Measurements from ENCODE around the gene HSD11B1.
A peak's percentile ranks its signal among the peaks of the same experiment; 100 is the strongest.

HSD11B1 gene

DNA sequence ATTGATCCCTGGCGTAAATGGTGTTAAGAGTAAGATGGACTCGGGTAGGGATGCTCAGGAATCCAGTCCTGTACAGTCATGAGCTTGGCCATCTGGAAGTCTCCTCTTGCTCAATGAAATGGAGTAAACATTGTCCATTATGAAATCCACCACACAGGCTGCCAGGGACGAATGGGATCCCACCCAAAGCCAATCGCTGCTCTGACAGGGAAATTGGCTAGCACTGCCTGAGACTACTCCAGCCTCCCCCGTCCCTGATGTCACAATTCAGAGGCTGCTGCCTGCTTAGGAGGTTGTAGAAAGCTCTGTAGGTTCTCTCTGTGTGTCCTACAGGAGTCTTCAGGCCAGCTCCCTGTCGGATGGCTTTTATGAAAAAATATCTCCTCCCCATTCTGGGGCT is at the start of gene HSD11B1:
HSD11B1 (plus strand) TSS at position 263 of the 400 bp plus-strand sequence; CDS start at position 360, 97 bp downstream.
- DNase-seq (ENCODE audit: low spot score): no peak

DNA sequence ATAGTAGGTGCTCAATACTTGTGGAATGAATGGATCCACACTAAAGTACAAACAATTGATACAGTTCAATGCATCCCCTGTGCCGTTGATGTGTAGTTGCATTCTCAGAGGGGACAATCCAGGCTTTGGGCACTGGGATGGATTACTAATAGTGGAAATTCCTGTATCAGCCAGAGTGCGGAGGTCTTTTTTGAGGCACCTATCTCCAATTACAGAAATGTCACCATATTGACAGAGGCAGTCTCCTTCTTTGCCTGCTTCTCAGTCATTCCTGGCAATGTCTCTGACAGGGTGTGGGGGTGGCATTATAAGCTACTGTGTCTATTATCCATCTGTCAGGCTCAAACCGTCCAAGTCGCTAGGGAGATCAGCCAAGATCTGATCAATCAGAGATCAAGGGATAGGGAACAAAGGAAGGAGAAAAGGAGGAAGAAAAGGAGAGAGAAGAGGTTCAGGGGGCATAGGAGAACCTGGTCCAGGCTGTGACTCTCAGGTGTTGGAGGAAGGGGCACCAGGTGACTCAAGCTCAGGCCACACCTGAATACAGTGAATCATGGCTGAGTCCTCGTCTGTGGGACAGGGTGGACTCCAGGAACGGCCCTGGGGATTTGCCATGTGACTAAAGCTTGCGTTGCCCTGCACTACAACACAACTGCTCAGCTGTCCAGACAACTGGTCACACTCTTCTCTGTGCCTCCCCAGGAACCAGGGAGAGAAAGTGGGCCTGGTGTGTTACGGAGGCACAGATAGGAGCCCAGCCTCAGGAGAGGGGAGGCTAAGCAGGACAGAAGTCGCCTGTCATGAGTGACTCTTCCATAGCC is 49.0 kb upstream of the HSD11B1 start:
- no peak for DNase-seq (ENCODE audit: low spot score)

DNA sequence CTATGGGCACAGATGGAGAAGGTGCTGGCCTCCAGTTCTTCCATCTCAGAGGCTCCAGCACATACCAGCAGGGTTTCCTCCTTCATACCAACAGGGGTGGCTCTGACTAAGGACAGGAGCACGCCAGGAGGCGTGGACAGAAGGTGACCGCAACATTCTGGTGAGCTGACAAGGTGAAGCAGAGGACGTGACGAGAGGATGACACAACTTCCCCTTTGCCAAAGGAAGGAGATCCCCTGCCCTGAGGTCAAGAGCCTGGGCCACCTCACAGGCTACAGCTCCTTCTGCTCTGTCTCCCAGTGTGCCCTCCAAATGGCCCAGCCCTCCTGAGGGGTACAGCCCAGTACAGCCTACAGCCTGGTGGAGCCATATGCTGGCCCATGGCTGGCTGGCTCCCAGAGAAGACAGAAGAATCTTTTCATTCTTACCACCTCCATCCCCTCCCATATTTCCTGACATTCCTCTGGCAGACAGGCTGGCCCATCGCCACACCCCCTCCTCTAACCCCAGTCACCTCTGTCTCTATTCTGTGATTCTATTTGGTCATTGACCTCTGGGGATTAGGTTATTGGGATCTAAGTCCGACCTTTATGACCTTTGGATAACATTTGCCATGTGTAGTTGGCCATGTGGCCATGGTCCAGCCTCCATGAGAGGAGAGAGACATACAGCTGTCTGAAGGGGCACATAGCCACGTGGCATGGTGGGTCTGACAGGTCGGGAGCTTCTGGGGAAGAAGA is 47.3 kb upstream of the HSD11B1 start:
- DNase-seq (ENCODE audit: low spot score): no peak

DNA sequence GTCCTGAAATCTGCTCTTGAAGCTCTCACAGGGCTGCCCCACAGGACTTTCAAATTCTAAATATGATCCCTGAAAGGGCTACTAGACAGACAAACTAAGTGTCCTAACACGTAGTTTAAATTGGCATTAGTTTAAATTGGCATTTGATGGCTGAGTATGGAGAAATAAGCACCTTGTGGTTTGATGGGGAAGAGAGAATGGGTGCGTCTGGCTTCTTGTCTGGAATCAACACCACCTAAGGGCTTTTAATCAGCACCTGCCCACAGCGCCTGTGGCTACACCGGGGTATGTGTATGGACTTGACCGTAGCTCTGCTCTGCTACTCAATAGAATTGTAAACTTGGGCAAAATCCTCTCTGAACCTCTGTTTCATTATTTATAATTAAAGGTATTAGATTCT is 46.7 kb upstream of the HSD11B1 start:
- DNase-seq (ENCODE audit: low spot score): no peak

DNA sequence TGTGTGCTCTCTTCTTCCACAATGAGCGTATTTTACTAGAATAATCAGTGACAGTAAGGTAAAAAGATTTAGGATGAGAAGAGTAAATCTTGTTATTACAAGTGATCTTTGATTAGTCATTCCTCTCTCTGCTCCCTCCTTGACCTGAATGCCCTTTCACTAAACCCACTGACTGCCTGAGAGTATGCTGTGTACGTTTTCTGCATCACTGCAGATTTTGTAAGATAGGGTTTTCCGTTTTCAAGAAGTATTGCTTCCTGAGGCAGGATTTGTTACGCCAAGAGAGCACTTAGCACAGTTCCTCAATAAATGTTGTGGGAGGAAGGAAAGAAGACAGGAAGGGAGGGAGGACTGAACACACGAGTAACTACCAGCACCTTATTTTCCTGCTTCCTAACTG is 44.7 kb upstream of the HSD11B1 start:
- DNase-seq (ENCODE audit: low spot score): no peak

DNA sequence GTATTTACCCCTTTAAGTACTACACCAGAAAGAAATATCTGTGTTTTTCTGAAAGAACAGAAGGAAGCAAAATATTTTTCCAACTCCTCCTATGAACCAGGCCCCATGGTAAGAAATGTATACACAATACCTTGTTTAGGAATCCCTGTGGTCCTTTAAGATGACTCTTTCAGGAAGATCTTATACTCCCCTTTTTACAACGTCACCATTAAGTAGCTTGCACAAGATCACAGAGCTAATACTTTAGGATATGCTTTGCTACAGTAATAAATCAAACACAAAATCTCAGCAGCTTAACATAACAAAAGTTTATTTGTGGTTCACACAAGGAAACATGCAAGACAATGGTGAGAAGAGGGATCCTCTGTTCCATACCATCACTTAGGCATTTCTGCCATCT is 43.6 kb upstream of the HSD11B1 start:
- no peak for DNase-seq (ENCODE audit: low spot score)

DNA sequence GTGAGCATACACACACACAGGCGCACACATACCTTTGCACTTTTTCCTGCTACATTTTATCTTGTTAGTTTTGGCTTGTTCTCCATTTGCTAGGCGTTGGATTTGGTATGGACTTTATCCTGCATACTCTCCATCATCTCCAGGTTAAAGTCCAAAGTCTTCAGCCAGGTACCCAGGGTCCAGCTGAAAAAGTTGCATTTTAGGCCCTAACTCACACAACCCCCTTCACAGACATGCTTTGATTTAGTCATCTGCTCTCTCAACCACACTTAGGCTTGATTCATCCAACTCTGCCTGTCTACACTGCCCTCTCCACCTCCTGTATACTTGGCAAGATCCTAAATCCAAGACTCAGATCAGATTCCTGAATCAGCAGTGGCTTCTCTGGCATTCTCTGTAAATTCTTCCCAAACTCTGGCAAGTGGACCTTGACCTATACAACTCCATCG is 41.7 kb upstream of the HSD11B1 start:
- no peak for DNase-seq (ENCODE audit: low spot score)

DNA sequence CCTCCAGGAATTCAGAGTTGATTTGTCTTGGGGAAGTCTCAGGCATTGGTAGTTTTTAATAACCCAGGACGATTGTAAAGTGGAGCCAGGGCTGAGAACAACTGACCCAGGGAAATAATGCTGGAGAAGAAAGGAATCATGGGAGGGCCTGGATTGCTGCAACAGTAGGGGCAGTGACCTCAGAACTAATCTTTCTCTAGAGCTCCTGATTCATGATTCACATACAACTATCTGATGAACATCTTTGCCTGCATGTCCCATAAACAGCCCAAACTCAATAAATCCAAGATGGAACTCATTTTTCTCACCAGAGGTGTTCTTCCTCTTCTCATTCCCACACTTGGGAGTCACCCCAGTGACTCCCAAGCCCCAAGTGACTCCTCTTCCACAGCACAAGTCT is 37.5 kb upstream of the HSD11B1 start:
- DNase-seq (ENCODE audit: low spot score): no peak

- DNase-seq (ENCODE audit: low spot score): no peak
These were observed 36.9 kb upstream of the HSD11B1 start for GRCh38 chr1:209667708-209668107.

GRCh38 chr1:209670441-209671082 is 34.1 kb upstream of the HSD11B1 start:
- no peak for DNase-seq (ENCODE audit: low spot score)

DNA sequence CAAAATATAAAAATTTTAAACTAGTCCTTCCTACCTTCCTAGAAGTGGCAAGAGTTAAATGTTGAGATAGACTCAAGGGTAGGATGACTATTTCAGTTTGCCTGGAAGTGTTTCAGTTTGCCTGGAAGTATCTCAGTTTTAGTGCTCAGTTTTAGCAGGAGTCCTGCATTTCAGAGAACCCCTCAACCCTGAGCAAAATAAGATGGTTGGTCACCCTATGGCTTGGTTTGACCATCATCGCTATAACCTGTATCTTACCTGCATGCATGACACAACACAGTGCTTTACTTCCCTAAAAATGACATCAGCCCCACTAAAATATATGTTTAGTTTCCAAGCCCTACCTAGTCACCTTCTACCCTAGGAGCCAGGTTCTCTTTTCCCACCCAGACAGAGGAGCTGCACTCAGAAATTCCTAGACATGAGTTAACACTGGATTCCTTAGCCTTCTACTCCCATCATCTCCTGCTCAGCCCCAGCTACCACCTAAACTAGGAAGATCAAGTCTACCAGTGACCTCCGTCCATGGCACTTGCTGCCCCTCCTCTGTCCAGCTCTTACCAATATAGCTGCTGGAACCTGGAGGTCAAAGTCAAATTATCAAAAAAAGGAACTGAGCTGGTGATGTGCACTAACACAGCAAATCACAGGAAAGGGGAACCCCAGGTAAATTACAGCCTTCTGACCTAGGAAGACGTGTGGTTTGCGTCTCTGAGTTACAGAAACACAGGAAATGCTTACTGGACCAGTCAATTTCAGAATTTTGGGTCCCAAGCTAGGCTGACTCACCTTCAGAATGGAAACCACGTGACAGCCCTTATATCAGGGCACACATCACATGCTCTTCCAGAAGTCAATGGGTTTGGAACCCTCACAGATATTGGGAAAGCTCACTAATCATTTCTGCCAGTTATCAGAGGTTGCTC is 31.7 kb upstream of the HSD11B1 start:
- DNase-seq (ENCODE audit: low spot score): no peak

- no peak for DNase-seq (ENCODE audit: low spot score)
These were observed 30.8 kb upstream of the HSD11B1 start for GRCh38 chr1:209673631-209674417.

GRCh38 chr1:209674957-209675564 is 29.6 kb upstream of the HSD11B1 start, which contains the start of gene G0S2:
Gene G0S2 (plus strand): TSS chr1:209675412. CDS start chr1:209675685, 273 bp downstream.
- DNase-seq (ENCODE audit: low spot score): peak; percentile 62

DNA sequence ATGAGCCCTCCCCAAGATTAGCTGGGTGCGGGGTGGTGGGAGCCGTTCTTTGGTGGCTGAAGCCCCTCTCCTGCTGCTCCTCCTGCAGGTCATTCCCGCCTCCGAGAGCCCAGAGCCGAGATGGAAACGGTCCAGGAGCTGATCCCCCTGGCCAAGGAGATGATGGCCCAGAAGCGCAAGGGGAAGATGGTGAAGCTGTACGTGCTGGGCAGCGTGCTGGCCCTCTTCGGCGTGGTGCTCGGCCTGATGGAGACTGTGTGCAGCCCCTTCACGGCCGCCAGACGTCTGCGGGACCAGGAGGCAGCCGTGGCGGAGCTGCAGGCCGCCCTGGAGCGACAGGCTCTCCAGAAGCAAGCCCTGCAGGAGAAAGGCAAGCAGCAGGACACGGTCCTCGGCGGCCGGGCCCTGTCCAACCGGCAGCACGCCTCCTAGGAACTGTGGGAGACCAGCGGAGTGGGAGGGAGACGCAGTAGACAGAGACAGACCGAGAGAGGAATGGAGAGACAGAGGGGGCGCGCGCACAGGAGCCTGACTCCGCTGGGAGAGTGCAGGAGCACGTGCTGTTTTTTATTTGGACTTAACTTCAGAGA is 29.0 kb upstream of the HSD11B1 start:
- DNase-seq (ENCODE audit: low spot score): peak; percentile 53

DNA sequence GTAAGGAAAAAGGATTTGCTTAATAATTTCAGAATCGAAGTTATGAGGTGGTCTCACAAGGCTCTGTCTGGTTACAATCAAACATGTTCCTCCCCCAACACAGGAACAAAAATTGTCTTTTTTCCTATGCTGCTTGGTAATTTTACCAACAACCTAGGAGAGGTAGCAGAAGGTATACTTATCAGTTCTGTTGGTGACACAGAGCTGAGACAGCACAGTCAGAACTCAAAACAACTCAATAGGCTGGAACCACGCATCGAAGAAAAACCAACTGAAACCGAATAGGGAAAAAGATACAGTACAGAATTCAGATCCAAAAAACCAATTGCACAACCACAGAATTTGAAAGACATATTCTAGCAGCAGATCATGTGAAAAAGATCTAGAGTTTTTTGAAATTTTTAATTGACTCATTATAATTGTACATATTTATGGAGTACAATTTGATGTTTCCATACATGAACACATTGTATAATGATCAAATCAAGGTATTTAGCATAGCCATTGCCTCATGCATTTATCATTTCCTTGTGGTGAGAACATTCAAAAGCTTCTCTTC is 25.6 kb upstream of the HSD11B1 start:
- no peak for DNase-seq (ENCODE audit: low spot score)

DNA sequence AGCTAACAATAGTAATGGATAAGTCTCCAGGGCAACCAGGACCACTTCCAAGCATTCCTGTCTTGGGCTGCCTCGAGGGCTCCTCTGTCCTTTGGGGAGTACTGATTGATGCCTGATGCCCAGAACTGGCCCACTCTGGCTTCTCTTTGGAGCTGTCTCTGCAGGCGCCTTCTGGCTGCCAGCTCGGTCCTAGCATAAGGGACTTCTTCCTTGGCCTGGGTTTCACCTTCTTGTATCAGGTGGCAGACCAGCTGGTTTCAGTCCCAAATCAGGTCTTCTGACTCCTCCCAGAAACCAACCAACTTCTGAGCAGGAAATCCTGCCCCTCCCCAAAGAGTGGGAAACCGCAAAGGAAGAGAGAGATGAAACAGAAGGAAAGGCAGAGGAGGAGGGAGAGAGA is 18.8 kb upstream of the HSD11B1 start:
- no peak for DNase-seq (ENCODE audit: low spot score)

- DNase-seq (ENCODE audit: low spot score): no peak
These were observed 18.3 kb upstream of the HSD11B1 start for GRCh38 chr1:209686322-209686721.

DNA sequence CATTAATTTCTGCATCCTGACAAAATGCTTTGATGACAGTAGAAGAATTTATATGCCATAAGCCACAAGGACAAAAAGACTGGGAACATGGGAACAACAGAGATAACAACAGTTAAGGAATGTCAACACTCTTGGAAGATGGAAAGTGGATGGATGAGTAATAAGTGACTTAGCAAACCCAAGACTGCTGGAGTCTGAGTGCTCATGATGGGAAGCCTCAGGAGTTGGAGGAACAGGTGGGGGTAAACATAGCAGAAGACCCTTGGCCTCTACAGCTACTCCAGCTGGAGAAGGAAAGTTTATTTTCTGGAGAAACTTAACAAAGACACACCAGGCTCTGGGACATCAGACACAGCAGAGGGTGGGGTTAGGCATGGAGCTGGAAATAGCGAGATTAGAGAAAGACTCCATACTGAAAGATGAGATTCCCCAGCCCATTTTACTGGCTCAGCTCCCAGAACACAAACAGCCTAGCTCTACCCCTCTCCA is 15.9 kb upstream of the HSD11B1 start:
- DNase-seq (ENCODE audit: low spot score): no peak

DNA sequence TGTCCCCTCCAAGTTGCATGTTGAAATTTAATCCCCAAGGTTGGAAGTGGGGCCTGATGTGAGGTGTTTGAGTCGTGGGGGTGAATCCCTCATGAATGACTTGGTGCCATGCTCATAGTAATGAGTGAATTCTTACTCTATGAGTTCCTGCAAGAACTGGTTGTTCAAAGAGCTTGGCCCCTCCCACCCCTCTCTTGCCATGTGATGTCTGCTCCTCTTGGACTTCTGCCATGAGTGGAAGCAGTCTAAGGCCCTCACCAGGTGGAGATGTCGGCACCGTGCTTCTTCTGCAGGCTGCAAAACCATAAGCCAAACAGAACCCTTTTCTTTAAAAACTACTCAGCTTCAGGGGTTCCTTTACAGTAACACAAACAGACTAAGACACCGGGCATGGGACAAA is 15.2 kb upstream of the HSD11B1 start:
- no peak for DNase-seq (ENCODE audit: low spot score)

All from iPS-NIHi11 (cell line).